GM18868 (cell line): ENCODE results near the gene ULK4.
"Not testable (repeated sequence)": the region's sequence is repeated elsewhere in the genome, so short reads cannot be mapped to it uniquely, and the experiment has no call there.

Source experiments
- ATAC-seq: cut with Tn5 transposase; IDR thresholded peaks from one replicate; pipeline ENCODE4 v1.9.1; 2021; ENCODE audit warnings: mild to moderate bottlenecking, moderate library complexity; ENCODE audit not compliant: unreplicated experiment

ULK4 gene

GRCh38 chr3:41651718-41652117, 310.2 kb downstream of the ULK4 start:
- ATAC-seq = no peak

- no peak for ATAC-seq
Observed at GRCh38 chr3:41650406-41650805, 311.5 kb downstream of the ULK4 start.

GRCh38 chr3:41649129-41649739, 312.7 kb downstream of the ULK4 start:
- ATAC-seq = no peak

DNA sequence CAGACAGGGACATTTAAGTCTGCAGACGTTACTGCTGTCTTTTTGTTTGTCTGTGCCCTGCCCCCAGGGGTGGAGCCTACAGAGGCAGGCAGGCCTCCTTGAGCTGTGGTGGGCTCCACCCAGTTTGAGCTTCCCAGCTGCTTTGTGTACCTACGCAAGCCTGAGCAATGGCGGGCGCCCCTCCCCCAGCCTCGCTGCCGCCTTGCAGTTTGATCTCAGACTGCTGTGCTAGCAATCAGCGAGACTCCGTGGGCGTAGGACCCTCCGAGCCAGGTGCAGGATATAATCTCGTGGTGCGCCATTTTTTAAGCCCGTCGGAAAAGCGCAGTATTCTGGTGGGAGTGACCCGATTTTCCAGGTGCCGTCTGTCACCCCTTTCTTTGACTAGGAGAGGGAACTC, 314.2 kb downstream of the ULK4 start:
- ATAC-seq = not testable (repeated sequence)

- ATAC-seq = no peak
Observed at GRCh38 chr3:41640076-41640475, 321.8 kb downstream of the ULK4 start.

DNA sequence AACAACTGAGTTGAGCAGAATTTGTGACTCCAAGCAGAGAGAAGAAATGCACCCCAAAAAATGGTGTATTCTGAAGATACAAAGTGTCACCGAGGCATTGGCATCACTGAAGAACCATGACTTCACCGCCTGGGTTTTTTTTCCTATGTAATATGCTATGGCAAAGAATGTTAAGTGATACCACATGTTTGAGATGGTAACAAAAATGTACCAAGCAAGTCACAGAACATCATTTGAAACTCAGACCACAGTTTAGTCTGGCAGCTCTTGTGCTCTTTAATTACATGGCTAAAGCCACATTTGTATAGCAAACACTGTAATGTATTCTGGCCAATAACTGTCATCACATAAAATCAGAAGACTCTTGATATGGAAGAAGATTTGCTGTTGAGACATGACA, 323.5 kb downstream of the ULK4 start:
- no peak for ATAC-seq

DNA sequence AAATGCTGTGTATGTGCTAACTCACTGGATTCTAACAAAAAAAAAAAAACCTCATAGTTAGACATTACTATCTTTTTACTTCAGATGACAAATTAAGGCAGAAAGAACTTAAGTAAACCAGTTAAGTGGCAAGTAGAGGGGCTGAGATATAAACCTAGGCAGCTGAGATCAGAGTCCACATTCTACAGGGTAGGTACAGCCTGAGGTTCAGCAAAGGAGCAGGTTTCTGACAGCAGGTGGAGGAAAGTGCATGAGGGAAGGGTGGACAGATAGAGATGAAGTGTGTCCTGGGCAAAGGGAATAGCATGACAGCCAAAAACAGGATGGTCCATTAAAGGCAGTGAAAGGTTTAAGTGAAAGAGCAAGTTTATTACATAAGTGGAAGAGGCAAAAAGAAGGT, 329.2 kb downstream of the ULK4 start:
- no peak for ATAC-seq

GRCh38 chr3:41630708-41631107, 331.2 kb downstream of the ULK4 start:
- ATAC-seq = no peak

GRCh38 chr3:41629986-41630385, 331.9 kb downstream of the ULK4 start:
- no peak for ATAC-seq

DNA sequence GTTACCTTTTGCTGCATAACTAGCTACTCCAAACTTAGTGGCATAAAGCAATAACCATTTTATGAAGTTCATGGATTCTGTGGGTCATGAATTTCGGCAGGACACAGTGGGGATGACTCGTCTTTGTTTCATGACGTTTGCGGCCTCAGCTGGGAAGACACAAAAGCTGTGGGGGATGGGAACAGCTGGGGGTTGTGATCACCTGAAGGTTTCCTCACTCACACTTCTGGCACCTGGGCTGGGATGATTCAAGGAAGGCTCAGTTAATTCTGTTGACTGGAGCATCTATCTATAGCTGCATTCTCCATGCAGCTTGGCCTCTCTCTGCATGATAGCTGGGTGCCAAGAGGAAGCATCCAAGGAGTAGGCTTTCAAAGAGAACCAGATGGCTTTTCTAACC, 332.8 kb downstream of the ULK4 start:
- ATAC-seq = no peak

DNA sequence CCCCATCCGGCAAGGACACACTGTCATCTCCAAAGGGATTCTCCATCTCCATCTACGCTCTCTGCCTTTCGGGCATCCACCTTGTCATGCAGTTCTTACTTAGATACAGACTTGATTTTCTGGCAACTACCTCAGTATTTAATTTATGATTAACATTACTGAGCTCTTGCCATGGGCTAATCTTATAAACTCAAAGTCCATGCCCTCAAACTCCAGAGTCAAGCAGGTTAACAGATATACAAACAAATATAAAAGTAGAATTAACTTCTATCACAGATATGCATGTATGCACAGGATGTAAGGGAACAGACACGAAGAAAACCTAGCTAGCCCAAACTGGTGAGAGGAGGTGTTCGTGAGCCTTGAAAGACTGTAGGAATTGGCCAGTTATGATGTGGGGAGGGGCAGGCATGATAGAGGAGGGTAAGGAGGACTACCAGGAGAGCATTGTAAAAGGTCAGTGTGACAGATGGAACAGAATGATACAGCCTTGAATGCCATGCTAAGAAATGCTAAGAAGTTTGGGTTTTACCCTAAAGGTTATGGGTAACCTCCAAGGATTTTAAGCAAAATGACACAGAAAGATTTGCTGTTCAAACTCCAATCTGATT, 334.3 kb downstream of the ULK4 start:
- ATAC-seq = no peak

- ATAC-seq = no peak
Observed at GRCh38 chr3:41612853-41613252, 349.1 kb downstream of the ULK4 start.

DNA sequence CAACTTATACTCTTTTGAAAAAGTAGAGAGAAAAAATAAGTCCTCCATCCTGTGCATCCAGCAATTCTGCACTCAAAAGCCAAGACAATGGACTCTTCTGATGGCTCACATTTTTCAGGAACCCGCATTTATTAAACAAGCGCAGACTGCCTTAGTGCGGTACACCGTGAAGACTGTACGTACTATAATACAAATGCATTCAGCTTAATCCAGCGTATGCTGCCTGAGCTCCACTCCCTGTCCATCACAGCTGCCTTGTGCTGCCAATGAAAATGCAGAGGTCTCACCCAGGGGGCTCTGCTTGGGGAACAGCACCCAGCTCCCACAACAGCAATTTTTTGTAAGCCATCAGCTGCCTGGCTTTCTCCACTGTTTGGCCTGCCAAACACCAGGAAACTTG, 350.9 kb downstream of the ULK4 start:
- no peak for ATAC-seq

GRCh38 chr3:41608347-41608746, 353.6 kb downstream of the ULK4 start:
- no peak for ATAC-seq

DNA sequence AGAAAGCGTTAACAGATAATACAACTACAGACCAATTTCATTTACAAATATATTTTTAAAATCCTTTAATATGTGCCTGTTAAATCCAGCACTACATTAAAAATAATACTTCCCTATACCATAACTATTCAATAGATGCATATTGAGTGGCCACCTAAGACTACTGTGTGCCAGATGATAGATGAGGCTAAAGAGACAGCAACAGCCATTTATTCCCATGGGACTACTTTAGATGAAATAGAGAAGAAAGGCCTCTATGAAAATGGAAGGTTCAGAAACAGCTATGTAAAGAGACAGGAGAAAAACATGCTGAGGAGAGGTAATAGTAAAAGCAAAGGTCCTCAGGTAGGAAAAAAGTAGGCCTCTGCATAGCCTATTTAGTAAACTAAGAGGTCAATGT, 358.1 kb downstream of the ULK4 start:
- no peak for ATAC-seq

DNA sequence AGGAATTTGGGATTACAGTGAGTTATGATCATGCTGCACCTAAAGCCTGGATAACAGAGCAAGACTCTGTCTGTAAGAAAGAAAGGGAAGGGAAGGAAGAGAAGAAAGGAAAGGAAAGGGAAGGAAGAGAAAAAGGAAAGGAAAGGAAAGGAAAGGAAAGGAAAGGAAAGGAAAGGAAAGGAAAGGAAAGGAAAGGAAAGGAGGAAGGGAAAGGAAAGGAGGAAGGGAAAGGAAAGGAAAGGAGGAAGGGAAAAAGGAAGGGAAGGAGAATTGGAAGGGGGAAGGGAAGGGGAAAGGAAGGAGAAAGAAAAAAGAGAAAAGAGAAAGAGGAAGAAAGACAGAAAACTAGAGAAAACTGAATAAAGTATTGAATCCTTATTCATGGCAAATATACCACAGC, 359.8 kb downstream of the ULK4 start:
- no peak for ATAC-seq

DNA sequence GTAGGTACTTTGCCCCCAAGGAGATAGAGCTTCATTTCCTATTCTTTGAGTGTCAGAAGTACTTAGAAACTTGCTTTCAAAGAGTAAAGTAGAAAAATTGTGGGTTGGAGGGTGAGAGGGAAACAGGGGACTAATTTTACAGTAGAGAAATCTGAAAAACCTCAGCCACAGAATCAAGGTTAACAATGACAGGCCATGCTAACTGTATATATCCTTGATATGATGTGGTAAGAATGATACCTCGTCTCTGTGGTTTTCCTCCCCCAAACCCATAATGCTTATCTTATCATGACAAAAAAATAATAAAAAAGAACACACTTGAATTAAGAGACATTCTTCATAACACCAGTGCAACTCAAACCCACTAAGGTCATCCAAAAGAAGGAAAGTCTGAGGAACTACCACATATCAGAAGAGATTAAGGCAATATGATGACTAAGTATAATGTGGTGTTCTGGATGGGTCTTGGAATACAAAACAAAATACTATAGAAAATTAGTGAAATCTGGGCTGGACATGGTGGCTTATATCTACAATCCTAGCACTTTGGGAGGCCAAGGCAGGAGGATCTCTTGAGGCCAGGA, 360.4 kb downstream of the ULK4 start:
- ATAC-seq = no peak

GRCh38 chr3:41600616-41601015, 361.3 kb downstream of the ULK4 start:
- ATAC-seq = no peak

DNA sequence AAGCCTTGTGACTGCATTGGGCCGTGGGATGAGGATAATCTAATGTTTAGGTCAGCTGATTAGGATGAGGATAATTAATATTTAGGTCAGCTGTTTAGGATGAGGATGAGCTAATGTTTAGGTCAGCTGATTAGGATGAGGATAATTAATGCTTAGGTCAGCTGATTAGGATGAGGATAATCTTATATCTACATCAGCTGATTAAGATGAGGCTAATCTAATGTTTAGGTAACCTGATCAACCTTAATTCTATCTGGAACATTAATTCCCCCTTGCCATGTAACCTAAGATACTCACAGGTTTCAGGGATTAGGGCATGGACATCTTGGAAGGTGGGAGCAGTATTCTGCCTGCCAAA, 362.8 kb downstream of the ULK4 start:
- ATAC-seq = no peak

- ATAC-seq = no peak
Observed at GRCh38 chr3:41598402-41599126, 363.3 kb downstream of the ULK4 start.

DNA sequence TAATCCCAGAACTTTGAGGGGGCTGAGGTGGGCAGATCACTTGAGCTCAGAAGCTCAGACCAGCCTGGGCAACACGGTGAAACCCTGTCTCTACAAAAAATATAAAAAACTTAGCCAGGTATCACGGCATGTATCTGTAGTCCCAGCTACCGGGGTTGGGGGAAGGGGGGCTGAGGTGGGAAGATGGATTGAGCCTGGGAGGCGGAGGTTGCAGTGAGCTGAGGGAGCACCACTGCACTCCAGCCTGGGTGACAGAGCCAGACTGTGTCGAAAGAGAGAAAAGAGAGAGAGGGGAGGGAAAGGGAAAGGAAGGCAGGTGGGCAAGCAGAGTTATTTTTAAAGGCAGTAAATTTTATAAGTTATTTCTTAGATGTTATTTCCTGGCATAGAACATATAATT, 368.1 kb downstream of the ULK4 start:
- no peak for ATAC-seq
